Ovary (tissue), 3 donors: ENCODE measurements around the gene FGGY.

ENCODE experiments used
- CTCF ChIP-seq, 3 donors: fragments of 450-650 bp in 2 of 3; fragments of 200-600 bp in 1 of 3; IDR thresholded peaks; one replicate each; pipeline versions ENCODE4 v1.5.1 to v1.8.0; 2016 to 2022; ENCODE audit warnings: antibody characterized with exemption in 3 of 3, mild to moderate bottlenecking in 1 of 3
- POLR2A ChIP-seq: fragments of 450-650 bp; IDR thresholded peaks from one replicate; pipeline ENCODE4 v1.6.1; 2017; ENCODE audit warnings: antibody characterized with exemption, mild to moderate bottlenecking, moderate library complexity
- donor health status: DM: no; HTN: no; CAD: no.

- TF ChIP-seq CTCF (IDR thresholded peaks at IDR 0.05): no peak
- no peak for TF ChIP-seq POLR2A
Measured at GRCh38 chr1:59368008-59368670, 71.2 kb downstream of the FGGY start.
